ENCODE measurements around the gene SLC49A3. TPM values are rescaled to one million over a fixed set of nuclear protein-coding genes. Genes with fewer than 3 reads are reported as not detected.
A peak's percentile ranks its signal among the peaks of the same experiment; 100 is the strongest.

SLC49A3 gene
- total and polyA plus RNA-seq, 7 donors: 1.6 to 3.7 (median 3.0) TPM

DNA sequence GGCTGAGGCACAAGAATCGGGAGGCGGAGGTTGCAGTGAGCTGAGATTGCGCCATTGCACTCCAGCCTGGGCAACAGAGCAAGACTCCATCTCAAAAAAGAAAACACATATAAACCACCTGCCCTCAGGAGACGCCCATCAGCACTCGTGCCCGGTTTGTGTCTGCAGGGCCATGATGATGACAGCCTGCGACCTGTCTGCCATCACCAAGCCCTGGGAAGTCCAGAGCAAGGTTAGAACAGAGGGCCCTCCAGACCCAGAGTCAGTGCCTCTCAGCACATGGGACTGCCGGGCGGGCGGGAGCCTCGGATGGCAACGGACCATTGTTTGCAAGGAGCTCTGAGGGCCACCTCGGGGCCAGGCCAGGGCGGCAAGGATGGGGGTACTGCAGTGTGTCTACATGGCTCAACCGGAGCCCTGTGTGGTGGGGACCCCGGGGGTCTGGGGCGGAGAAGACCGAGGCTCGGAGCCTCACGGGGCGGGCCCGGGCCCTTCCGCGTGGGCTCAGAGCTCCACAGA, 24.2 kb downstream of the SLC49A3 start:
- Histone ChIP-seq H3K27me3 (ENCODE audit: insufficient read depth in 3 of 3, low read length in 2 of 3) (peaks cover 0 to 49% (median 12%) of the 10 kb centered on the region in 3 donors), H3K4me1 (no peaks in the 10 kb centered on the region), H3K27ac (no peak overlapping the region), H3K4me3 (no peak overlapping the region), H3K36me3 (ENCODE audit: insufficient read depth in 1 of 2, low read depth in 1 of 2) (no peaks in the 10 kb centered on the region), H3K9me3 (no peaks in the 10 kb centered on the region)
- peak in 1 of 2 donors; percentile 45 for DNase-seq
- intact Hi-C loops (cut with DNase I): no loop called here
- TF ChIP-seq, protein P1, sequence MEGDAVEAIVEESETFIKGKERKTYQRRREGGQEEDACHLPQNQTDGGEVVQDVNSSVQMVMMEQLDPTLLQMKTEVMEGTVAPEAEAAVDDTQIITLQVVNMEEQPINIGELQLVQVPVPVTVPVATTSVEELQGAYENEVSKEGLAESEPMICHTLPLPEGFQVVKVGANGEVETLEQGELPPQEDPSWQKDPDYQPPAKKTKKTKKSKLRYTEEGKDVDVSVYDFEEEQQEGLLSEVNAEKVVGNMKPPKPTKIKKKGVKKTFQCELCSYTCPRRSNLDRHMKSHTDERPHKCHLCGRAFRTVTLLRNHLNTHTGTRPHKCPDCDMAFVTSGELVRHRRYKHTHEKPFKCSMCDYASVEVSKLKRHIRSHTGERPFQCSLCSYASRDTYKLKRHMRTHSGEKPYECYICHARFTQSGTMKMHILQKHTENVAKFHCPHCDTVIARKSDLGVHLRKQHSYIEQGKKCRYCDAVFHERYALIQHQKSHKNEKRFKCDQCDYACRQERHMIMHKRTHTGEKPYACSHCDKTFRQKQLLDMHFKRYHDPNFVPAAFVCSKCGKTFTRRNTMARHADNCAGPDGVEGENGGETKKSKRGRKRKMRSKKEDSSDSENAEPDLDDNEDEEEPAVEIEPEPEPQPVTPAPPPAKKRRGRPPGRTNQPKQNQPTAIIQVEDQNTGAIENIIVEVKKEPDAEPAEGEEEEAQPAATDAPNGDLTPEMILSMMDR (IDR thresholded peaks at IDR 0.05): no peak
- 93 to 94% (median 94%) methylated on average over 24 of the region's 24 CpGs for WGBS, 3 donors
- no peak for ATAC-seq

DNA sequence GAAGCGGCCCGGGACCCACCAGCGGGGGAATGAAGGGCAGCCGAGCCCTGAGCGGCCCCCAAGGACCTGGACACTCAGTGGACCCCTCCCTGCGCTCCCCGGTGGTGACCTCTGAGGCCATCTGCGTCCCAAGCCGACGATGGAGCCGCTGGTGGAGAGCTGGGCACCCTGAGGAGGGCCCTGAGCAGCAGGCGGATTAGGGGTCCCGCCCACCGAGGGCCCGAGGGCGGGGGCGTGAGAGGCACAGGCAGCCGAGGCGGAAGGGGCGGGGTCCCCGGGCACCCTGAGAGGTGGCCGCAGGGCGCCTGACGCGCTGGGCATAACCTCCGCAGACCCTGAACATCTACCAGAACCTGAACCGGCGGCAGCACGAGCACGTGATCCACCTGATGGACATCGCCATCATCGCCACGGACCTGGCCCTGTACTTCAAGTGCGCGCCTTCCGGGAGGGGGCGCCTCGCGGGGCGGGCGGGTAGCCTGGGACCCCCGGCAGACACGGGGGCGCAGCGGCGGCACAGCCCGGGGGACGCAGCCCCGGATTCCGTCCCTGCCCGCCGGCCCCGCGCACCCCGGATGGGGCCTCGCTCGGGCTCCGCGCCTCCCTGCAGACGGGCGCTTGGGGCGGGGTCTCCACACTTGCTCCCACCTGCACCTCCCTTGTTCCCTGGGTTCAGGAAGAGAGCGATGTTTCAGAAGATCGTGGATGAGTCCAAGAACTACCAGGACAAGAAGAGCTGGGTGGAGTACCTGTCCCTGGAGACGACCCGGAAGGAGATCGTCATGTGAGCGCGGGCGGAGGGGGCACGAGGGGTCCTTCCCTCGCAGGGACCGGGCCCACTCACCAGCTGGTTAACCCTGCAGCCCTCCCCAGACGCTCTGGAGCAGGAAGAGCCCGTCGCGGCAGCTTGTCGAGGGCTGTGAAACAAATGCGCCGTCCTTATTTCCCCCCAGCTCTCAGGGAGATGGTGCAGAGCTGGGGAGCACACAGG, 25.2 kb downstream of the SLC49A3 start:
- intact Hi-C loops (cut with DNase I): no loop called here
- Histone ChIP-seq H3K4me1 (no peaks in the 10 kb centered on the region), H3K36me3 (ENCODE audit: insufficient read depth in 1 of 2, low read depth in 1 of 2) (no peaks in the 10 kb centered on the region), H3K27me3 (ENCODE audit: insufficient read depth in 3 of 3, low read length in 2 of 3) (peaks cover 0 to 49% (median 11%) of the 10 kb centered on the region in 3 donors), H3K9me3 (no peaks in the 10 kb centered on the region), H3K4me3 (peak overlapping the region; percentile 64), H3K27ac (no peak overlapping the region)
- peak; percentile 61 to 64 for DNase-seq
- no peak for ATAC-seq
- 2 to 3% (median 3%) methylated on average over 46 to 80 of the region's 80 CpGs for WGBS, 3 donors
- TF ChIP-seq, protein P1 (IDR thresholded peaks at IDR 0.05): no peak

DNA sequence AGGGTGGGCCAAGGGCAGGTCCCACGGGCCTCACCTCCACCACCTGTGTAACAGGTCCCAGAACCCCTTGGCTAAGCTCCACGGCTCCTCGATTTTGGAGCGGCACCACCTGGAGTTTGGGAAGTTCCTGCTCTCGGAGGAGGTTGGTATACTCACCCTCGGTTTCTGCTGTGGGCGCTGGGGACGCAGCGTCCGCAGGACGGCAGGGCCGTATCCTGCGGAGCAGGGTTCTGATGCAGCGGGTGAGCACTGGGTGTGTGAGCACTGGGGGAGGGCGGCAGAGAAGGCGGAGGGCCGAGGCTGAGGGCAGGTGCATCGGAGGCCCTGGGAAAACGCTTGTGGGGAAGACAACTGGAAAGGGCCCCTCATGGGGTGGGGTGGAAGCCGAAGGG, 25.9 kb downstream of the SLC49A3 start:
- Histone ChIP-seq H3K36me3 (ENCODE audit: insufficient read depth in 1 of 2, low read depth in 1 of 2) (no peaks in the 10 kb centered on the region), H3K4me1 (no peaks in the 10 kb centered on the region), H3K9me3 (no peaks in the 10 kb centered on the region), H3K27ac (no peak overlapping the region), H3K27me3 (ENCODE audit: insufficient read depth in 3 of 3, low read length in 2 of 3) (peaks cover 0 to 49% (median 11%) of the 10 kb centered on the region in 3 donors), H3K4me3 (peak overlapping the region; percentile 64)
- TF ChIP-seq, protein P1 (IDR thresholded peaks at IDR 0.05): no peak
- no peak for DNase-seq
- ATAC-seq: no peak
- intact Hi-C loops (cut with DNase I): no loop called here
- WGBS, 3 donors: 29 to 32% (median 31%) methylated on average over 19 to 20 of the region's 20 CpGs

DNA sequence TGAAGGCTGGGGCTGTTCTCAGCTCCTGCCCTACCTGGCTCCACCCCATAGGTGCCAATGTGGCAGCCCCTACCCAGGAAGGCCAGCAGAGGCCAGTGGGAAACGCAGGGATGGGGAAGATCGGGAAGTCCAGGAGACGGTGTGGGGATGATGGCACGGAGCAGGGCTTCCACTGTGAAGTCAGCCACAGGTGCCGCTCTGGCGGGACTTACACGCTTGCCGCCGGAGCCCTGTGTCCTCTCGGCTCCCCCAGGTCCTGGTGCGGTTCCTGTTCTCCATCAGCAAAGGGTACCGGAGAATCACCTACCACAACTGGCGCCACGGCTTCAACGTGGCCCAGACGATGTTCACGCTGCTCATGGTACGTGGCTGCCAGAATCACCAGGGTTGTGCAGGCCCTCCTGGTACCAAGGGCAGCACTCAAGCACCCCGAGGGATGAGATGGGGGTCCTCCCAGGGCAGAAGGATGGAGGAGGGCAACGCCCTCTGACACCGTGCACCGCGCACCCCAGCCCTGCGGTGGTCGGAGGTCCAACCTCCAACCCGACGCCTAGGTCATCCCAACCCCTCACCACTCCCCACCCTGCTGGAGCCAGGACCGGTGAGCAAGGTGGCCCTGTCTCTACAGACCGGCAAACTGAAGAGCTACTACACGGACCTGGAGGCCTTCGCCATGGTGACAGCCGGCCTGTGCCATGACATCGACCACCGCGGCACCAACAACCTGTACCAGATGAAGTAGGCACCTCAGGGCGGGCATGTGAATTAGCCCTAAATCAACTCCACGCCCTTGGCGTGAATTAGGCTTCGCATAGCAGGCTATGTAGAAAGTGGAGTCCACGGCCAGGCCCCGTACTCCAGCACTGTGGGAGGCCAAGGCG, 26.8 kb downstream of the SLC49A3 start:
- DNase-seq (peak in 1 of 2 donors; percentile 45), ATAC-seq (no peak)
- Histone ChIP-seq H3K4me3 (no peak overlapping the region), H3K27me3 (ENCODE audit: insufficient read depth in 3 of 3, low read length in 2 of 3) (peaks cover 0 to 49% (median 11%) of the 10 kb centered on the region in 3 donors), H3K4me1 (no peaks in the 10 kb centered on the region), H3K27ac (no peak overlapping the region), H3K9me3 (no peaks in the 10 kb centered on the region), H3K36me3 (ENCODE audit: insufficient read depth in 1 of 2, low read depth in 1 of 2) (no peaks in the 10 kb centered on the region)
- TF ChIP-seq, protein P1 (IDR thresholded peaks at IDR 0.05): no peak
- intact Hi-C loops (cut with DNase I): no loop called here
- WGBS, 3 donors: 95 to 96% (median 95%) methylated on average over 42 of the region's 42 CpGs
